ENCODE measurements around the gene DSN1.

GRCh38 chr20:36737183-36737499 lies 36.4 kb downstream of the DSN1 start:
- TF ChIP-seq CTCF (IDR thresholded peaks at IDR 0.05) (no peak), POLR2A (IDR thresholded peaks at IDR 0.05) (no peak), POLR2AphosphoS5 (IDR thresholded peaks at IDR 0.05; ENCODE audit: insufficient read depth in 1 of 2, low read depth in 1 of 2) (no peak)

Measured in vagina (tissue), 2 donors.